Measurements from ENCODE around the gene CADPS2.
"Not testable (repeated sequence)": the region's sequence is repeated elsewhere in the genome, so short reads cannot be mapped to it uniquely, and the experiment has no call there.

CADPS2 gene

DNA sequence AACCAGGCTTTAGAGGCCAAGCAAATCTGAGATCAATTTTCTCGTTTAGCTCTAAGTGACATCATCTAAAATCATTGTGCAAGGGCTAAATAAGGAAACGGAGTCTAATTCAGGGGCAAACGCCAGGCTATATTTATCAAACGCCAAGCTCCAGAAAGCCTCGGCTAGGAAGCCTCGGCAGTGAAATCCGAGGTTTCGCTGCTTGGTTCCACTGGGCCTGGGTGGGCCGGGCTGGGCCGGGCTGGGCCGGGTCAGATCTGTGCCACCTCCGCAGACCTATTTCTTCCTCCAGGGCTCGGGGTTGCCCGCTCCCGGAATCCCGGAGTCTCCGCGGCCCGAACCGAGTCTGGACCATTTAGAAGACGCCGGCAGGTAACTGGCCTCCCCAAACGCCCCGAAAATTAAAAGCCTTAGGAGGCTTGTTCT is 581.3 kb downstream of the CADPS2 start:
- no peak for DNase-seq

DNA sequence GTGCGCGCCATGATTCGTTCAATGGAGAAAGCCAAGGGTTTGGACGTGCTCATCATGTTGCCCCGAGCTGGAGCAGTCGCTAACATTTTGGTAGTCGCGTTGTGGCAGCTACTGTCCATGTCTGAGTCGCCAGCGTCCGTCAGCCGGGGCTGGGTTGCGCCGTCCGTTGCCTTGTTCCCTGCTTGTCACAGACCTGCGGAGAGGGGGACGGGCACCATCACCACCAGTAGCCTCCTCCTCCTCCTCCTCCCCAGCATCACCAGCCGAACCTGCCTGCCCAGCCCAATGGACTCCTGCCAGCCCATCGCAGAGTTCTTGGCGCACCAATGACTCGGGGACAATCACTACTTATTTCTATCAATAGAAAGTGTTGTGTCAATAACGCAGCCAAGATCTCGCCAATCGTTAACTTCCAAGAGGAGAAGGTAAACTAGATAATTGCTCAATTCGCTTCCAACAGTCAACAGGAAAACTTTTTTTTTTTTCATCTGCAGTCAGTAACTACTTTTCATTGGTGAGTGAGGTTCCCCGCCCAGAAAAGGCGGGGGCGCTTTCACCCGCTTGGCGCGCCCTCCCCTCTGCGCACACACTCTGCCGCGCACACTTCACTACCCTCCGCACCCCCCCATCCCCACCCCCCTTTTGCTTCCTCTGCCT is 581.8 kb downstream of the CADPS2 start, which contains the start of gene FEZF1:
TSS of gene FEZF1 (minus strand) at position 432 of the 657 bp plus-strand sequence. CDS start at position 119, 313 bp downstream.
- DNase-seq = no peak

DNA sequence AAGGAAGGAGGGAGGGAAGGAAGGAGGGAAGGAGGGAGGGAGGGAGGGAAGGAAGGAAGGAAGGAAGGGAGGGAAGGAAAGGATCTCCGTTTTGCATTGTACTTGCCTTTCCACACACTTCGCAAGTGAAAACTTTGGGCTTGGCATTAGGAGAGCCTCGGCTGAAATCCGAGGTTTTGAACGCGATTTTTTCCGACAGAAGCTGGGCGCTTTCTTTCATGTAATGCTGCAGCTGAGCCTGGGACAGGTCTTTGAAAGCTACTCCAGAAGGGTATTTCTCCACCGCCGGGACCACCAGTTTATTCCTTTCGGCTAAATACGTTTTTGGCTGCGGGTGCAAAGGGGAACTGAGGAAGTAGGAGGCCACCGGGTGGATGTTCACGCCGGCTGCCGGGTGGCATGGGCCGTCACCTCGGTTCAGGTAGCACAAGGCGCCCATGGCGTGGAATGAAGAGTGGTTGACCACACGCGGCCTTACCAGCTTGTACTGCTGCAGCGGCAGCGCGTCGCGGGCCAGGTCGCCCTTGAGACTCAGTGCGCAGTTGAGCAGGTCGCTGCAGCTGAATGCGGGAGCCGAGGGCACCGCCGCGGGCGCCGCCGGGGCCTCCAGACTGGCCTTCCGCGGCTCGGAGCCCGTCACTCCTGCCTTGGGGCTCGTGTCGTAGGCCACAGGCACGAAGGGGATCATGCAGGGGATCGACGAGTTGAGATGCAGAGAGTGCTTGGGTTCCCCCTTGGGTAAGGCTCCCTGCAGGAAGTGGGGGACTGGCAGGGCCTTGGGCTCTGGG is 582.5 kb downstream of the CADPS2 start:
- DNase-seq = no peak

DNA sequence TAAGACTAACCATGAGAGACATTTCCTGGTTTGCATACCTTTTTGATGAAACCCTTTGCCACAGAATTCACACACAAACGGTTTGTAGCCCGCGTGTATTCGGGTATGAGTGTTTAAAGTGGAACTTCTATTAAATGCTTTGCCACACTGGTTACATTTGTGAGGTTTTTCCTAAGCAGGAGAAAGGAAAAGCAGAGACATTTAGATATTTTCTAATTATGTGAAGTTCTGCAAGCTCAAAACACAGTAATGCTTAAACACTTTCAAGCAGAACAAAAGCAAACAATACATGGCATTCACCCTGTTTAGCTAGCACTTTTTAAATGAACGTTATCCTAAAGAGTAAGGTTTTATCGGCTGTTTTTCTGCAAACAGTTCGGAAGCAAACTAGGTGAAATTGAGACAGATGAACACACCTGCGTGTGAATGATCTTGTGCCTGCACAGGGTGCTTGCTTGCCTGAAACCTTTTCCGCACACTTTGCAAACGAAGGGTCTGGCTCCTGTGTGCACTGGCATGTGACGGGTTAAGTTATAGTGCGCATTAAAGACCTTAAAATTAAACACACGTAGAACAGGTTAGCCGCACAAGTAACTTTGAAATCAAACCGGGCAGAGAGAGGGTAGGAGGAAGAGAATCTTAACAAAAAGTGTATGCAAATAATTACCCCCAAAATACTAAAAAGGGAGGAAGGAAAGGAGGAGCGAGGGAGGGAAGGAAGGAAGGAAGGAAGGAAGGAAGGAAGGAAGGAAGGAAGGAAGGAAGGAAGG is 583.3 kb downstream of the CADPS2 start:
- no peak for DNase-seq

DNA sequence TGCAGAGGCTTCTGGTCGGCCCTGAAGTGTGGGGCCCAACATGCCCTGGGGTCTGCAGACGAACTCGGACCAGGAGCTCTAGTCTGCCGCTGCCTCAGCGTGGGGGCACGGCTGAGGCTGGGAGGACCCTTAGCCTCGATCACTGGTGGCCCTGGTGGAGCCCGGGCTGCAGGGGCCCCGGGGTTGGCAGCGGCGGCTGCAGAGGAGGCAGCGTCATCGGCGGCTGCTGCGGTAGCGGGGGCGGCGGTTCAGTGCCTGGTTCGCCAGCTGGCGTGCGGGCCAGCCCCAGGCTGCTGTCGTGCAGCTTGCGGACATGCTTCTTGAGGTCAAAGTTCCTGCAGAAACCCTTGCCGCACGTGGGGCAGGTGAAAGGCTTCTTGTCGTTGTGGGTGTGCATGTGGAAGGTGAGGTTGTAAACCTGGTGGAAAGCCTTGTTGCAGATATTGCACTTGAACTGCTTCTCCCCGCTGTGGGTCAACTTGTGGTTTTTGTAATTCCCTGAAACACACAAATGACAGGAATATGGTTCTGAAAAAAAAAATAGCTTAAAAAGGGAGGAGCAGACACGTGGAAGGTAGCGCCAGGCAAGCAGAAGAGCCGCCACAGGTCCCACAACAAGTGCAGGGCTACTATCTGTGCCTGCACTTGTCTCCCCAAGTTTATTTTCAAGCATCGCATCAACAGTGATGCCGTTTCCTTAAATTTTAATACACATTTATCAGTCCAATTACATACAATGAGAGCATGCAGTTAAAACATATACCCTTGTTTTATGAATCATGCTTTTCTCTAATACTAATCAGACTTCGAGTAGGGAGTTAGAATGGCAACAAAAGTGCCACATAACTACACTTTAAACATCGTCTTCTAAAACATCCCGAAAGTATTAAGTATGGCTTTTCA is 584.2 kb downstream of the CADPS2 start:
- DNase-seq = no peak

DNA sequence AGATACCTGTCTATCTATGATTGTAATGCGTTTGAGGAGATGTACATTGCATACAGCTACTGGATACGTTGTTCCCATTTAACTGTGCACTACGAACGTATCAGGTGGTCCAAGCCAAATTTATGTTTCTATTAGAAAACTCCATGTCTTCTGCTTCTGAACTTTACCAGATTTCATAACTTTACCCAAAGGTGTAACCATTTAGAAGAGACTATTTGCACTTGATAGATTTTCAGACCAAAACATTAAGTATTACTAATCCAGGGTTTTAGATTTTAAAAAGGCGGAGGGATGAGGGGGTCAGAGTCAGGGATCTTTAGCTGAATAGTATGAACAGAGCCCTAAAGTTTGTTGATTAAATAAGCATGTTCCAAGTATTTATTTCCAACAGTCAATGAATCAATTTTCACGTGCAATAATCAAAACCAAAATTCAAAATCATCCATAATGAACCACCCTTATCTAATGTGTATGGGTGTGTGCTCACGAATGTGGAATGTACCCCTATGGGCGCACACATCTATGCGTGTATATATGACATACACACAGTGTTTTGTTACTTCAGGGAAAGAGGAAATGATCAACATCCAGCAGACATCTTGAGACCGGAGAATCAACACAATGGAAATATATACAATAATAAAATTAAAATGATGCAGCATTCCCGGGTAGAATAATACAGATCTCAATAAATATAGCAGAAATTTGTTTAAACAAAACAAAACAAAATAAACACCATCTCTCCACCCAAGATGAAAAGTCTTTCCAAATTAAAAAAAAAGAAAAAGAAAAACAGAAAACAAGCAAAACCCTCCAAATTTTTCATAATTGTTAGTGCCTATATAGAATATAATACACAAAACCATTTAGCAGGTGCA is 585.1 kb downstream of the CADPS2 start:
- DNase-seq = no peak

DNA sequence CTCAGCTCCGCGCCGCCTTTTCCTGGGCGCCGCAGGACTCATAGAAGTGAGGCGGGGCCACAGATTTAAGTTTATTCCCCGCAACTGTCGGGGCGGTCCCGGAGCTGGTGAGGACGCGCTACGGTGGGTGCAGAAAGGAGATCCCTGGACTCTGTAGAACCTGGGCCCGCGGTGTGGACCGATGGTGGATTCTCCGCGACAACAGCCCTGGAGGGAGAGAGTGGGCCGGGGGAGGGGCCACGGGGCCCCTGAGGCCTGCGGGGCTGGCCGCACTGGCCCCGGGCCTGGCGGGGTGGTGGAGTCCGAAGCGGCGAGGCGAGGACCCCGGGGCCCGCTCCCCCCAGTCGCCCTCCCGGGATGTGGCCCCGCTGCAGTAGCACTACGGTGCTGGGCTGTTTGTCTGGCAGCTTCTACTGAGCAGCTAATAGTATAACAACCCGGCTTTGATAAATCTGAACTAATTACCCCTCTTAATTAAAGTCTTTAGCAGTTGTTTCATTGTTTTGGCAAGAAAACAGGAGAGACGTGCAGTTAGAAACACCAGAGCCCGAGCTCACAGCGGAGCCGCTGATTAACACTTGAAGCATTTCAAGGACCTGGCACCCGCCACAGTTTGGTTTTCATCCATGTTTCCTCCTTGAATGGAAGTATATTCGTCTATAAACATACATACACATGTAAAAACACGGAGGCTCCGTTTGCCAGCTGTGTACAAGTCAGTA is 585.9 kb downstream of the CADPS2 start:
- DNase-seq = no peak

DNA sequence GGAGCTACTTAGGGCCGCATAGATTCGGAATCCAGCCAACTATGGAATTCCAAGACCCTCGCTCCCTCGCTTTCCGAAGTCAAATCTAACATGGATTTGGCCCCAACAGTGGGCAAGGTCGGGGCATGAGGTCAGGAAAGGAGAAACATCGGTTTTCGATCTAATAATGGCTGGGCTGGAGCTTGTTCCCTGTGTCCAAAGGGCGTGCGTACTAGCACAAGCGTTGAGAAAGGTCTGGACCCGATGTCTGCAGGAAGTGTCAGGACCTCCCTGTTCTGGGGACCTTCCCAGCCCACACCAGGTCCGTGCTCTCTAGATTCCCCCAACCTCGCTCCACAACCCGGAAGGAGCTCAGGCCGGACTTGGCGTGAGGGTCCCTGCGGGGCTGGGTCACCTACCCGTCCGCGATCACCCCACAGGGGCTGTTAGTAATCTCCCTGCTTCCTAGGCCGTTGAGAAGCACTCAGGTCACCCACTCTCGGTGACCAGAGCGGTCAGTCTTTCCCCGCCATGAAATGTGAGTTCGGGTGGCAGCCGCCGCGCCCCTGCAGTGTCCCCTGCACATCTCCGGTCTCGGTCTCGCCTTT is 586.5 kb downstream of the CADPS2 start:
- no peak for DNase-seq

DNA sequence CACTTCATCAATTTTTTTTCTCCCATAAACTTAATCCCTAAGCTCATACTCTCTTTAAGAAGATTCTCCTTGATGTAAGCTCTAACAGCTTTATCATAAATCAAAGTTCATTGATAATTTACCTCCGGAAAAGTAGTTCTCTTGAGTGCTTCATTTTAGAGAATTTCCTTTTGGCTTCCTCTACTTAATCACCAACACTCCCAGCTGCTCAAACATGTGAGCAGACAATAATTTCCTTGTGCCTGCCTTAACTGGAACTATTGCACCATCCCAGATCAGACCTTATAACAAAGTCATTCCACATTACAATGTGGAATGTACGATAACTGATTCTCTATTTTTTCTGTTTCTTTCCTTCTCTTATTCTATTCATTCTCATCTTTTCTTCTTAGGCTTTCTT is 587.6 kb downstream of the CADPS2 start:
- no peak for DNase-seq

DNA sequence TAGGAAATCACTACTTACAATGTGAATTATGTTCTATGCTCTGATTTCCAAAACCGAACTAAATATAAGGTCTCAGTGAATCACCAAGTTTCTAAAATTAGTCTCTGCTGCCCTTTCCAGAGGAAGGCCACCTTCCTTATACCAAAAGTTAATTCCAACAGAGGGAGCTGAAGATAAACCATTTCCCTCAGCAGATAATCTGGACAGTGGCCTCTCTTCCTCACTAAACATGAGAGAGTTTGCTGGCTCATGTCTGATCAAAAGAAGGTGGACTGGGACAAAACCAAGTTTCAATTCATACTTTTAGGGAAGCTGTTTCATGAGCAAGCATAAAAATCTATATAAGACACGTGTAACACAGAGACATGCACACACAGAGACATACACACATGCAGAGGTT is 588.1 kb downstream of the CADPS2 start:
- no peak for DNase-seq

DNA sequence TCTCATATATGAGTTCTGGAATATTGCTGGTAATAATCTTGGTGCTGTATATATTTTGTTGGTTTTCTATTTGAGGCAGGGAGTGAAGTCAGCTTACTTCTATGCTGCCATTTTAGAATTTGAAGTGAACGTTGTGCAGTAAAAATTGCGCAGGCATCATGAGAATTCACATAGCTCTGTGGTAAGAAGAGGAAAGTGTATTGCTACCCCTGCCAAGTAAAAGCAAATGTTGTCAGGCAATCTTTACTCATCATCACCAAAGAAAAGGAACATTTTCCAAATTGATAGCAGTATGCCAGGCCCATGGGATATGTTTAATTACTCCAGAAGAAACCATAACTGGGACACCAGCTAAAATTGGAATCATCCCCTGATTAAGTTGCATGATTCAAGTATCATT is 595.1 kb downstream of the CADPS2 start:
- no peak for DNase-seq

DNA sequence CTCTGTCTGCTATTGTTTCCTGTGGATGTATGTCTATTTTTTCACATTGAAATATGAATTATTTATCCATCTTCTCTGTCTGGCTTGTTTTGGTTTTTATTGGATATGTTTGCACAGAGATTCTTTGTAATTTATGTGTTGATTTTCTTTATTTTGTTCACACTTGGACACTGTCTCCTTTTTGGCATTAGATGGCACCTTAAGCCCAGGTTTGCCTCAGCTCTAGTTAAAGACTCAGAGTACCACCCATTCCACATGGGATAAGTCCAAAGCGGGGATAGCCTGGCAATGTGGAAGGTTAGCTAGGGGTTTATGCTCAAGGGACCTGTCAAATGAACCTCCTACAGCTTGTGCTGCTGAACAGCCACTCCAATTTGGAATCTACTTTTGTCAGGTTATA is 595.8 kb downstream of the CADPS2 start:
- no peak for DNase-seq

DNA sequence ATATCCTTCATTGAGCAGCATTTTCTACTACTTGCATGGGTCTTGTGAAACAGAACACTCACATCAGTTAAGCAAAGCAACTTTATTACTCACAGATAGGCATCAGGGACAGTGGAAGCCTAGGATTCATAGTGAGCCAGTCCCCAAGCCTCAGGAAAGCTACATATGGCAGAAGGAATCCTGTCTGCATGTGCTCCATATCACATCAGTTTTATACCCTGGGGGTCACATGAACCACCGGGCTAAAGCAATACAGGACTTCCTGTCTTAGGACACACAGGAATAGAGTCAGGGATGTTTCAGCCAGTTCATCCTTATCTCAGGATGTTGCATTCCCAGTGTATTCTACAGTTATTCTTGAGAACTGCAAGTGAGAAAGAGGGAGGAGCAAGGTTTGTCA is 596.8 kb downstream of the CADPS2 start:
- no peak for DNase-seq

DNA sequence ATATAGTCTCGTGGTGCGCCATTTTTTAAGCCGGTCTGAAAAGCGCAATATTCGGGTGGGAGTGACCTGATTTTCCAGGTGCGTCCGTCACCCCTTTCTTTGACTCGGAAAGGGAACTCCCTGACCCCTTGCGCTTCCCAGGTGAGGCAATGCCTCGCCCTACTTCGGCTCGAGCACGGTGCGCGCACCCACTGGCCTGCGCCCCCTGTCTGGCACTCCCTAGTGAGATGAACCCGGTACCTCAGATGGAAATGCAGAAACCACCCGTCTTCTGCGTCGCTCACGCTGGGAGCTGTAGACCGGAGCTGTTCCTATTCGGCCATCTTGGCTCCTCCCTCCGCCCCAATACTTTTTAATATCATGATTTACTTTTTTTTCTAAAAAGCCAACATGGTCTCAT is 601.7 kb downstream of the CADPS2 start:
- DNase-seq = not testable (repeated sequence)

DNA sequence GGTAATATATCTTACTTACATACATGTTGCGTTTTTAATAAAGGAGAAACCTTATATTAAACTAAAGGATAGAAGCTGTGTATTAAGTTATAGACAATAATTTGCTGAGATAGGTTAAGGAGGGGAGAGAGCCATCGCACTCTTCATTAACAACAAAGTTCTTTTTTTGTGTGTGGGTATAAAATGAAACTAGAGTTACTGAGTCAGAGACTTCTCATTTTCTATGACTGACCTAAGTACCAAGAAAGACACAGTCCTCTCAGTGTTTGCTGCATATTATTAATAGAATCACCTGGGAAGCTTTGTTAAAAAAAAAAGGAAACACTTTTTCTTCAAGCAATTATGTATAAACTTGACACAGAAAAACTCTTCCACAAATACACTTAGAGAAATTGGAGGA is 613.1 kb downstream of the CADPS2 start:
- DNase-seq = no peak

DNA sequence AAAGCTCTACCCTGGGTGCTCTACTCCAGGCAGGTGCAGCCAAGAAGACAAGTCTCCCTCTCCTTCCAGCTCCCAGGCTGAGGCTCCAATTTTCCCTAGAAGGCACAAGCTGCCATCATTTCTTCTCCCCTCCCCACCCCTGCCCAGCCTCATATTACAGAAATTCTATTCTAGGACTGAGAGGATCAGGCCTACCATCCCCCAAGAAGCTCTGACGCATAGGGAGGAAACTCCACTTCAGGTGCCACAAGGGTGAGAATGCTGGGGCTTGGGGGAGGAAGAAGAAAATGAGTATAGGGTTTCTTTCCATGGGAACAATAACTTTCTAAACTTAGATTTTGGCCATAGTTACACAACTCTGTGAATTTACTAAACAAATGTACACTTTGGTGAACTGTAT is 617.0 kb downstream of the CADPS2 start:
- no peak for DNase-seq
